HEK293 (cell line): ENCODE data around the gene ACTR1A.
A peak's percentile ranks its signal among the peaks of the same experiment; 100 is the strongest.

Source experiments
- CTCF ChIA-PET: fragments of 350-600 bp; formaldehyde crosslinking; extraction: SDS; loops from one replicate; lab custom pipeline; 2021; ENCODE audit warnings: antibody characterized with exemption; lab: Yijun Ruan, JAX
- POLR2A ChIA-PET: fragments of 300-600 bp; formaldehyde crosslinking; extraction: SDS; loops from one replicate; lab custom pipeline; 2020; ENCODE audit warnings: antibody characterized with exemption, inconsistent platforms; lab: Yijun Ruan, JAX
- H3K27ac ChIP-seq: fragments of 200-500 bp; sonication (Bioruptor generic); 2 replicates; pipeline ENCODE4 v1.5.1; 2014; ENCODE audit warnings: low read depth, low read length, control low read depth, inconsistent platforms; ENCODE audit errors: extremely low read depth
- H3K36me3 ChIP-seq, 2 experiments: fragments of 200-500 bp in 1 of 2; sonication (Bioruptor generic) in 1 of 2; 1 replicate in 1 of 2; 2 replicates in 1 of 2; pipeline ENCODE4 v1.5.1; 2014 to 2017; ENCODE audit warnings: inconsistent platforms in 2 of 2, low read length in 2 of 2; ENCODE audit not compliant: control insufficient read depth in 2 of 2, insufficient read depth in 1 of 2
- H3K4me1 ChIP-seq: fragments of 200-500 bp; sonication (Bioruptor generic); 2 replicates; pipeline ENCODE4 v1.5.1; 2014; ENCODE audit warnings: mild to moderate bottlenecking, low read length, inconsistent platforms; ENCODE audit not compliant: control insufficient read depth, insufficient read depth
- H3K4me3 ChIP-seq: 2 replicates; pipeline ENCODE4 v1.5.1; 2011; ENCODE audit warnings: low read depth, mild to moderate bottlenecking, control low read depth, low read length, moderate library complexity
- H3K9me3 ChIP-seq: fragments of 200-500 bp; sonication (Bioruptor generic); 2 replicates; pipeline ENCODE4 v1.5.1; 2014; ENCODE audit warnings: low read depth, low read length, inconsistent platforms; ENCODE audit not compliant: control insufficient read depth, insufficient read depth
- BCL11B ChIP-seq: fragments of 450-650 bp; formaldehyde crosslinking; IDR thresholded peaks from 2 replicates; pipeline ENCODE4 v1.5.1; 2016; ENCODE audit warnings: low read depth, missing biosample characterization, missing genetic modification characterization
- GFI1B ChIP-seq: fragments of 450-650 bp; formaldehyde crosslinking; IDR thresholded peaks from 2 replicates; pipeline ENCODE4 v1.5.1; 2016; ENCODE audit warnings: missing biosample characterization, missing genetic modification characterization
- GLI2 ChIP-seq: fragments of 450-650 bp; formaldehyde crosslinking; IDR thresholded peaks from 2 replicates; pipeline ENCODE4; 2017; ENCODE audit warnings: missing biosample characterization, missing genetic modification characterization, low read depth, borderline replicate concordance
- GLIS1 ChIP-seq: fragments of 450-650 bp; formaldehyde crosslinking; IDR thresholded peaks from 2 replicates; pipeline ENCODE4 v1.5.1; 2016; ENCODE audit warnings: missing biosample characterization, missing genetic modification characterization
- KLF8 ChIP-seq: fragments of 450-650 bp; formaldehyde crosslinking; IDR thresholded peaks from 2 replicates; pipeline ENCODE4 v1.5.1; 2016; ENCODE audit warnings: missing biosample characterization, missing genetic modification characterization
- PRDM1 ChIP-seq: fragments of 450-650 bp; formaldehyde crosslinking; IDR thresholded peaks from 2 replicates; pipeline ENCODE4; 2016; ENCODE audit warnings: missing biosample characterization, missing genetic modification characterization
- SALL2 ChIP-seq: fragments of 450-650 bp; formaldehyde crosslinking; IDR thresholded peaks from 2 replicates; pipeline ENCODE4 v1.5.0; 2017; ENCODE audit warnings: missing biosample characterization, mild to moderate bottlenecking, missing genetic modification characterization, borderline replicate concordance
- SP3 ChIP-seq: fragments of 450-650 bp; formaldehyde crosslinking; IDR thresholded peaks from 2 replicates; pipeline ENCODE4 v1.5.1; 2016; ENCODE audit warnings: missing biosample characterization, missing genetic modification characterization
- SP7 ChIP-seq: fragments of 450-650 bp; formaldehyde crosslinking; IDR thresholded peaks from 2 replicates; pipeline ENCODE4 v1.5.1; 2016; ENCODE audit warnings: missing biosample characterization, missing genetic modification characterization
- TCF7L2 ChIP-seq: IDR thresholded peaks from 2 replicates; pipeline ENCODE4 v1.6.1; 2011; ENCODE audit warnings: low read depth, mild to moderate bottlenecking, inconsistent platforms, low read length, moderate library complexity, borderline replicate concordance
- ZBTB20 ChIP-seq: fragments of 450-650 bp; formaldehyde crosslinking; IDR thresholded peaks from 2 replicates; pipeline ENCODE4 v1.5.1; 2016; ENCODE audit warnings: missing biosample characterization, missing genetic modification characterization
- ZBTB21 ChIP-seq: fragments of 450-650 bp; formaldehyde crosslinking; IDR thresholded peaks from 2 replicates; pipeline ENCODE4 v1.5.1; 2017; ENCODE audit warnings: missing biosample characterization, missing genetic modification characterization
- ZEB2 ChIP-seq: fragments of 450-650 bp; formaldehyde crosslinking; IDR thresholded peaks from 2 replicates; pipeline ENCODE4 v1.5.1; 2016; ENCODE audit warnings: missing biosample characterization, missing genetic modification characterization
- ZFP69B ChIP-seq: fragments of 450-650 bp; formaldehyde crosslinking; IDR thresholded peaks from 2 replicates; pipeline ENCODE4 v1.5.1; 2016; ENCODE audit warnings: missing biosample characterization, missing genetic modification characterization
- ZNF138 ChIP-seq: fragments of 450-650 bp; formaldehyde crosslinking; IDR thresholded peaks from 2 replicates; pipeline ENCODE4 v1.5.1; 2016; ENCODE audit warnings: missing biosample characterization, missing genetic modification characterization, borderline replicate concordance
- ZNF19 ChIP-seq: fragments of 450-650 bp; formaldehyde crosslinking; IDR thresholded peaks from 2 replicates; pipeline ENCODE4; 2016; ENCODE audit warnings: missing biosample characterization, missing genetic modification characterization, low read depth
- ZNF211 ChIP-seq: fragments of 450-650 bp; formaldehyde crosslinking; IDR thresholded peaks from 2 replicates; pipeline ENCODE4 v1.5.1; 2016; ENCODE audit warnings: low read depth, missing biosample characterization, missing genetic modification characterization
- ZNF274 ChIP-seq, 2 experiments: fragments of 200-500 bp in 1 of 2; fragments of 450-650 bp in 1 of 2; sonication (Bioruptor generic) in 1 of 2; formaldehyde crosslinking in 1 of 2; IDR thresholded peaks; 2 replicates each; pipeline versions ENCODE4 v1.5.1 to v1.6.1; 2014 to 2016; ENCODE audit warnings: borderline replicate concordance in 1 of 2, inconsistent platforms in 1 of 2, low read length in 1 of 2, missing biosample characterization in 1 of 2, missing genetic modification characterization in 1 of 2
- ZNF549 ChIP-seq: fragments of 450-650 bp; IDR thresholded peaks from 2 replicates; pipeline ENCODE4 v1.5.1; 2018; ENCODE audit warnings: missing biosample characterization, missing genetic modification characterization, mild to moderate bottlenecking, inconsistent platforms, moderate library complexity
- ZNF555 ChIP-seq: fragments of 450-650 bp; formaldehyde crosslinking; conservative IDR thresholded peaks from 2 replicates; pipeline ENCODE4 v1.5.1; 2017; ENCODE audit warnings: missing biosample characterization, mild to moderate bottlenecking, missing genetic modification characterization, inconsistent platforms
- ZNF596 ChIP-seq: fragments of 450-650 bp; IDR thresholded peaks from 2 replicates; pipeline ENCODE4 v1.5.0; 2018; ENCODE audit warnings: missing biosample characterization, mild to moderate bottlenecking, missing genetic modification characterization, moderate library complexity
- ZNF629 ChIP-seq: fragments of 450-650 bp; formaldehyde crosslinking; IDR thresholded peaks from 2 replicates; pipeline ENCODE4 v1.5.1; 2017; ENCODE audit warnings: missing biosample characterization, missing genetic modification characterization
- ZNF747 ChIP-seq: fragments of 450-650 bp; formaldehyde crosslinking; IDR thresholded peaks from 2 replicates; pipeline ENCODE4 v1.5.1; 2016; ENCODE audit warnings: missing biosample characterization, missing genetic modification characterization
- ZNF776 ChIP-seq: fragments of 450-650 bp; formaldehyde crosslinking; IDR thresholded peaks from 2 replicates; pipeline ENCODE4 v1.5.0; 2017; ENCODE audit warnings: missing biosample characterization, missing genetic modification characterization, borderline replicate concordance
- ZNF777 ChIP-seq: fragments of 450-650 bp; formaldehyde crosslinking; IDR thresholded peaks from 2 replicates; pipeline ENCODE4 v1.5.1; 2017; ENCODE audit warnings: missing biosample characterization, missing genetic modification characterization, borderline replicate concordance
- ZSCAN23 ChIP-seq: fragments of 450-650 bp; formaldehyde crosslinking; IDR thresholded peaks from 2 replicates; pipeline ENCODE4 v1.5.1; 2016; ENCODE audit warnings: missing biosample characterization, missing genetic modification characterization
- ZXDB ChIP-seq: fragments of 450-650 bp; formaldehyde crosslinking; IDR thresholded peaks from 2 replicates; pipeline ENCODE4 v1.5.1; 2016; ENCODE audit warnings: missing biosample characterization, missing genetic modification characterization
- TF ChIP-seq, protein P1 (sequence below): fragments of 450-650 bp; formaldehyde crosslinking; IDR thresholded peaks from 2 replicates; pipeline ENCODE4 v1.5.1; 2016; ENCODE audit warnings: missing biosample characterization, missing genetic modification characterization
- TF ChIP-seq, protein P2 (sequence below): fragments of 450-650 bp; formaldehyde crosslinking; IDR thresholded peaks from 2 replicates; pipeline ENCODE4 v1.5.1; 2016; ENCODE audit warnings: missing biosample characterization, missing genetic modification characterization
- TF ChIP-seq, protein P3 (sequence below): fragments of 450-650 bp; formaldehyde crosslinking; IDR thresholded peaks from 2 replicates; pipeline ENCODE4 v1.5.1; 2017; ENCODE audit warnings: missing biosample characterization, missing genetic modification characterization
- TF ChIP-seq, protein P4 (sequence below): fragments of 450-650 bp; formaldehyde crosslinking; IDR thresholded peaks from 2 replicates; pipeline ENCODE4 v1.5.1; 2017; ENCODE audit warnings: missing biosample characterization, missing genetic modification characterization

ACTR1A gene

DNA sequence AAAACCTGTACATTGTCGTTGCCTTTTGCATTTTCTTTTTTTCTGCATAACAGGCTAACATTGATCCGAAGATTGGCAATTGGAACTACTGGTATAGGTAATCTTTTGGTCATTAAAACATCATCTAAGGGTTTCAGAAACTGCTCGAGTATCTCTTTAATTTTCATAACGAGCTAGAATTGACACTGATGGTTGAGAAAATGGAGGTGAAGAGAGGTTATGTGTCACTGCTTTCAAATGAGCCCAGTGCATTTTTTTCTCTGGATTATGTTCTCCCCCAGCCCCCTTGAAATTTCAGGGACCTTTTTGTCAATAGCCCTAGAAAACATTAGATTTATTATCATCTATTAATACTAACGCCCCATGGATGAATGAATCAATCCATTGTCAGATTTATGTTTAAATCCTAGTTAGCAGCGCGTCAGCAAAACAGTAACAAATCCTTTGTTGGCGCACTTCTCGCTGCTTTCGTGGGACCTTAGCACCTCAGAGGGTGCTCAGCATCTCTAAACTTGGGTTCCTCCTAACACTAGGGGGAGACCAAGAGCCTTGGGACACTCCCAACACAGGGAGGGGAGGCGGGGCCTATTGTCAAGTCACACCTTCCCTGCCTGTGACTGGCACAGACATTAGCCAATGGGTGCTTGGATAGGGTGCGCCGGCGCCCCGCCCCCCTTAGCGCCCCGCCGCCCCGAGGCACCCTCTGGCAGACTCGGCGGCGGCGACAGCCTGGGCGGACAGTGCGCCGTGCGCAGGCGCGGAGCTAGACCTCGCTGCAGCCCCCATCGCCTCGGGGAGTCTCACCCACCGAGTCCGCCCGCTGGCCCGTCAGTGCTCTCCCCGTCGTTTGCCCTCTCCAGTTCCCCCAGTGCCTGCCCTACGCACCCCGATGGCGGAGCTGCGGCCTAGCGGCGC, 1.0 kb upstream of the ACTR1A start, which contains the start of gene SUFU (continued):
- TF ChIP-seq ZNF747 (tag by site-specific recombination), result no peak
- TF ChIP-seq ZNF19 (tag by site-specific recombination), result no peak
- no peak for TF ChIP-seq SALL2 (tag by site-specific recombination)
- no peak for TF ChIP-seq ZNF274 (IDR thresholded peaks at IDR 0.05; ENCODE audit: low read length)
- TF ChIP-seq ZNF274 (tag by site-specific recombination; IDR thresholded peaks at IDR 0.05; ENCODE audit: borderline replicate concordance), result no peak
- TF ChIP-seq ZNF629 (tag by site-specific recombination), result peak; percentile 43
- TF ChIP-seq SP7 (tag by site-specific recombination), result peak; percentile 20
- no peak for TF ChIP-seq GLI2
- TF ChIP-seq BCL11B (tag by site-specific recombination), result no peak
- peak; percentile 11; the same call in 1 of the 2 replicates for TF ChIP-seq ZEB2 (tag by site-specific recombination)

DNA sequence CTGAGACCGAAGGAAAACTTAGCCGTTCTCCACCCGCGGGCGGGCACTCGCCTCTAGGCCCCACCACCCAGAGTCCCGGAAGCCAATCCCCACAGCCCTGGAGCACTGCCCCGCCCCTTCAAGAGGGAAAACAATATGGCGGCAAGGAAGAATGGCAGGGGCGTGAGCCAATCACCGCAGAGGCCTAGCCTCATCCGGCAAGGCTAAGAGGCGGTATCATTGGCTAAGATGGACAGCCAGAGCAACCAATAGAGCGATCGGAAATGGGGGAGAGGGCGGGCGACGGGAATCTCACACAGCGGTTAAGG, 529 bp downstream of the ACTR1A start:
- ChIA-PET CTCF (interaction anchor here (0.8 to 4.8 kb wide), 8 partner anchors 8 to 94 kb away, joined by 3 to 83 read pairs (median 4); no protein-coding TSS in a partner anchor), POLR2A (interaction anchor here (1.0 to 3.3 kb wide), 5 partner anchors 69 to 271 kb away, joined by 3 to 22 read pairs (median 6); partner anchors contain the start of genes ARL3, CUEDC2 and SFXN2)
- H3K4me3 ChIP-seq, result peak overlapping the region; percentile 93
- TF ChIP-seq ZNF549 (tag by site-specific recombination) (no peak), SP3 (tag by site-specific recombination) (peak; percentile 97), ZNF596 (tag by site-specific recombination) (no peak), ZNF211 (tag by site-specific recombination) (no peak), GLI2 (no peak), ZNF138 (tag by site-specific recombination) (no peak), PRDM1 (tag by site-specific recombination) (no peak), ZFP69B (tag by site-specific recombination) (peak; percentile 88), ZXDB (tag by site-specific recombination) (no peak), ZNF555 (no peak), GLIS1 (tag by site-specific recombination) (no peak), ZSCAN23 (no peak), ZNF777 (tag by site-specific recombination) (no peak), TCF7L2 (no peak), GFI1B (no peak), ZNF776 (no peak), ZBTB20 (tag by site-specific recombination) (peak; percentile 47; the same call in 1 of the 2 replicates), KLF8 (tag by site-specific recombination) (peak; percentile 35; the same call in 1 of the 2 replicates), ZBTB21 (no peak)
- TF ChIP-seq, protein P1, sequence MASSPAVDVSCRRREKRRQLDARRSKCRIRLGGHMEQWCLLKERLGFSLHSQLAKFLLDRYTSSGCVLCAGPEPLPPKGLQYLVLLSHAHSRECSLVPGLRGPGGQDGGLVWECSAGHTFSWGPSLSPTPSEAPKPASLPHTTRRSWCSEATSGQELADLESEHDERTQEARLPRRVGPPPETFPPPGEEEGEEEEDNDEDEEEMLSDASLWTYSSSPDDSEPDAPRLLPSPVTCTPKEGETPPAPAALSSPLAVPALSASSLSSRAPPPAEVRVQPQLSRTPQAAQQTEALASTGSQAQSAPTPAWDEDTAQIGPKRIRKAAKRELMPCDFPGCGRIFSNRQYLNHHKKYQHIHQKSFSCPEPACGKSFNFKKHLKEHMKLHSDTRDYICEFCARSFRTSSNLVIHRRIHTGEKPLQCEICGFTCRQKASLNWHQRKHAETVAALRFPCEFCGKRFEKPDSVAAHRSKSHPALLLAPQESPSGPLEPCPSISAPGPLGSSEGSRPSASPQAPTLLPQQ (tag by site-specific recombination), result peak; percentile 92
- TF ChIP-seq, protein P2, sequence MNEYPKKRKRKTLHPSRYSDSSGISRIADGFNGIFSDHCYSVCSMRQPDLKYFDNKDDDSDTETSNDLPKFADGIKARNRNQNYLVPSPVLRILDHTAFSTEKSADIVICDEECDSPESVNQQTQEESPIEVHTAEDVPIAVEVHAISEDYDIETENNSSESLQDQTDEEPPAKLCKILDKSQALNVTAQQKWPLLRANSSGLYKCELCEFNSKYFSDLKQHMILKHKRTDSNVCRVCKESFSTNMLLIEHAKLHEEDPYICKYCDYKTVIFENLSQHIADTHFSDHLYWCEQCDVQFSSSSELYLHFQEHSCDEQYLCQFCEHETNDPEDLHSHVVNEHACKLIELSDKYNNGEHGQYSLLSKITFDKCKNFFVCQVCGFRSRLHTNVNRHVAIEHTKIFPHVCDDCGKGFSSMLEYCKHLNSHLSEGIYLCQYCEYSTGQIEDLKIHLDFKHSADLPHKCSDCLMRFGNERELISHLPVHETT (tag by site-specific recombination), result no peak
- TF ChIP-seq, protein P3, sequence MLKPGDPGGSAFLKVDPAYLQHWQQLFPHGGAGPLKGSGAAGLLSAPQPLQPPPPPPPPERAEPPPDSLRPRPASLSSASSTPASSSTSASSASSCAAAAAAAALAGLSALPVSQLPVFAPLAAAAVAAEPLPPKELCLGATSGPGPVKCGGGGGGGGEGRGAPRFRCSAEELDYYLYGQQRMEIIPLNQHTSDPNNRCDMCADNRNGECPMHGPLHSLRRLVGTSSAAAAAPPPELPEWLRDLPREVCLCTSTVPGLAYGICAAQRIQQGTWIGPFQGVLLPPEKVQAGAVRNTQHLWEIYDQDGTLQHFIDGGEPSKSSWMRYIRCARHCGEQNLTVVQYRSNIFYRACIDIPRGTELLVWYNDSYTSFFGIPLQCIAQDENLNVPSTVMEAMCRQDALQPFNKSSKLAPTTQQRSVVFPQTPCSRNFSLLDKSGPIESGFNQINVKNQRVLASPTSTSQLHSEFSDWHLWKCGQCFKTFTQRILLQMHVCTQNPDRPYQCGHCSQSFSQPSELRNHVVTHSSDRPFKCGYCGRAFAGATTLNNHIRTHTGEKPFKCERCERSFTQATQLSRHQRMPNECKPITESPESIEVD (tag by site-specific recombination), result no peak
- TF ChIP-seq, protein P4, sequence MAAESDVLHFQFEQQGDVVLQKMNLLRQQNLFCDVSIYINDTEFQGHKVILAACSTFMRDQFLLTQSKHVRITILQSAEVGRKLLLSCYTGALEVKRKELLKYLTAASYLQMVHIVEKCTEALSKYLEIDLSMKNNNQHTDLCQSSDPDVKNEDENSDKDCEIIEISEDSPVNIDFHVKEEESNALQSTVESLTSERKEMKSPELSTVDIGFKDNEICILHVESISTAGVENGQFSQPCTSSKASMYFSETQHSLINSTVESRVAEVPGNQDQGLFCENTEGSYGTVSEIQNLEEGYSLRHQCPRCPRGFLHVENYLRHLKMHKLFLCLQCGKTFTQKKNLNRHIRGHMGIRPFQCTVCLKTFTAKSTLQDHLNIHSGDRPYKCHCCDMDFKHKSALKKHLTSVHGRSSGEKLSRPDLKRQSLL (tag by site-specific recombination), result no peak

More for the DNA sequence above, 529 bp downstream of the ACTR1A start:
- Histone ChIP-seq H3K4me1 (peaks cover 7% of the 10 kb centered on the region), H3K9me3 (no peaks in the 10 kb centered on the region), H3K36me3 (peaks cover 0 to 14% of the 10 kb centered on the region in 2 experiments; a peak in 2 of 3 replicates), H3K27ac (peak overlapping the region; percentile 82)
